ENCODE measurements around the gene NPL. TPM values are rescaled to one million over a fixed set of nuclear protein-coding genes. Genes with fewer than 3 reads are reported as not detected.
A peak's percentile ranks its signal among the peaks of the same experiment; 100 is the strongest.

The NPL gene
- total RNA-seq, 1 donor from 2014 or later, result 4.8 TPM

- no peaks in the 10 kb centered on the region for H3K9me3 Mint-ChIP-seq (ENCODE audit: unreplicated experiment)
- no peak for TF ChIP-seq CTCF (IDR thresholded peaks at IDR 0.05; ENCODE audit: unreplicated experiment)
- DNase-seq (ENCODE audit: low spot score), result peak; percentile 26
- H3K27ac Mint-ChIP-seq (ENCODE audit: unreplicated experiment), result peak overlapping the region; percentile 28
- no peaks in the 10 kb centered on the region for H3K27me3 Mint-ChIP-seq (ENCODE audit: unreplicated experiment)
- H3K4me1 Mint-ChIP-seq (ENCODE audit: unreplicated experiment), result no peaks in the 10 kb centered on the region
- H3K4me3 Mint-ChIP-seq (ENCODE audit: unreplicated experiment), result no peak overlapping the region
- H3K36me3 Mint-ChIP-seq (ENCODE audit: low read depth, unreplicated experiment), result peaks cover 45% of the 10 kb centered on the region
These were observed 79.7 kb downstream of the NPL start for GRCh38 chr1:182869241-182869666.

- H3K36me3 Mint-ChIP-seq (ENCODE audit: low read depth, unreplicated experiment), result peaks cover 50% of the 10 kb centered on the region
- no peak for DNase-seq (ENCODE audit: low spot score)
- no peaks in the 10 kb centered on the region for H3K9me3 Mint-ChIP-seq (ENCODE audit: unreplicated experiment)
- no peak overlapping the region for H3K4me3 Mint-ChIP-seq (ENCODE audit: unreplicated experiment)
- H3K27ac Mint-ChIP-seq (ENCODE audit: unreplicated experiment), result no peak overlapping the region
- TF ChIP-seq CTCF (IDR thresholded peaks at IDR 0.05; ENCODE audit: unreplicated experiment), result no peak
- H3K27me3 Mint-ChIP-seq (ENCODE audit: unreplicated experiment), result no peaks in the 10 kb centered on the region
- no peaks in the 10 kb centered on the region for H3K4me1 Mint-ChIP-seq (ENCODE audit: unreplicated experiment)
These were observed 83.3 kb downstream of the NPL start for GRCh38 chr1:182872881-182873280.

GRCh38 chr1:182875889-182876288, 86.3 kb downstream of the NPL start:
- H3K4me1 Mint-ChIP-seq (ENCODE audit: unreplicated experiment), result no peaks in the 10 kb centered on the region
- H3K4me3 Mint-ChIP-seq (ENCODE audit: unreplicated experiment), result no peak overlapping the region
- H3K27ac Mint-ChIP-seq (ENCODE audit: unreplicated experiment), result no peak overlapping the region
- H3K36me3 Mint-ChIP-seq (ENCODE audit: low read depth, unreplicated experiment), result peaks cover 59% of the 10 kb centered on the region
- no peak for DNase-seq (ENCODE audit: low spot score)
- TF ChIP-seq CTCF (IDR thresholded peaks at IDR 0.05; ENCODE audit: unreplicated experiment), result no peak
- H3K27me3 Mint-ChIP-seq (ENCODE audit: unreplicated experiment), result no peaks in the 10 kb centered on the region
- H3K9me3 Mint-ChIP-seq (ENCODE audit: unreplicated experiment), result no peaks in the 10 kb centered on the region

GRCh38 chr1:182877331-182877730, 87.8 kb downstream of the NPL start:
- TF ChIP-seq CTCF (IDR thresholded peaks at IDR 0.05; ENCODE audit: unreplicated experiment), result no peak
- no peaks in the 10 kb centered on the region for H3K4me1 Mint-ChIP-seq (ENCODE audit: unreplicated experiment)

GRCh38 chr1:182877842-182878241, 88.3 kb downstream of the NPL start:
- Mint-ChIP-seq H3K4me3 (ENCODE audit: unreplicated experiment) (no peak overlapping the region), H3K4me1 (ENCODE audit: unreplicated experiment) (no peaks in the 10 kb centered on the region), H3K9me3 (ENCODE audit: unreplicated experiment) (no peaks in the 10 kb centered on the region), H3K36me3 (ENCODE audit: low read depth, unreplicated experiment) (peaks cover 62% of the 10 kb centered on the region), H3K27ac (ENCODE audit: unreplicated experiment) (no peak overlapping the region), H3K27me3 (ENCODE audit: unreplicated experiment) (no peaks in the 10 kb centered on the region)
- TF ChIP-seq CTCF (IDR thresholded peaks at IDR 0.05; ENCODE audit: unreplicated experiment), result no peak
- DNase-seq (ENCODE audit: low spot score), result no peak

More at GRCh38 chr1:182877331-182877730, 87.8 kb downstream of the NPL start:
- Mint-ChIP-seq H3K27me3 (ENCODE audit: unreplicated experiment) (no peaks in the 10 kb centered on the region), H3K4me3 (ENCODE audit: unreplicated experiment) (no peak overlapping the region), H3K36me3 (ENCODE audit: low read depth, unreplicated experiment) (peaks cover 63% of the 10 kb centered on the region), H3K9me3 (ENCODE audit: unreplicated experiment) (no peaks in the 10 kb centered on the region), H3K27ac (ENCODE audit: unreplicated experiment) (no peak overlapping the region)
- DNase-seq (ENCODE audit: low spot score), result no peak

Other genes starting within 250 kb of the NPL start
- 2.3 TPM for gene RNASEL, start 200.5 kb upstream of the NPL start, total RNA-seq (ENCODE audit: unreplicated experiment)
- 11.8 TPM for gene RGS16, start 185.4 kb upstream of the NPL start, total RNA-seq (ENCODE audit: unreplicated experiment)
- gene RGS8, start 105.2 kb upstream of the NPL start, total RNA-seq (ENCODE audit: unreplicated experiment), result not detected
- 182 TPM for gene DHX9, start 49.6 kb downstream of the NPL start, total RNA-seq (ENCODE audit: unreplicated experiment)
- gene SHCBP1L, start 163.4 kb downstream of the NPL start, total RNA-seq (ENCODE audit: unreplicated experiment), result not detected
- 265 TPM for gene LAMC1, start 233.6 kb downstream of the NPL start, total RNA-seq (ENCODE audit: unreplicated experiment)

Measured in endothelial cell (in vitro differentiated cells).